Activated CD4-positive, alpha-beta memory T cell treated with anti-CD3 and anti-CD28 coated beads for 36 hours (primary cell): ENCODE data around the gene MED4. TPM values are rescaled to one million over a fixed set of nuclear protein-coding genes. Genes with fewer than 3 reads are reported as not detected.
"Not testable (repeated sequence)": the region's sequence is repeated elsewhere in the genome, so short reads cannot be mapped to it uniquely, and the experiment has no call there.

Experiments used
- CTCF ChIA-PET: fragments of 350-600 bp; sonication (Branson Sonifier 250); formaldehyde crosslinking; loops from one replicate; lab custom pipeline; 2021; ENCODE audit warnings: antibody characterized with exemption, inconsistent platforms; lab: Charles Lee
- POLR2A ChIA-PET: fragments of 350-600 bp; sonication (Branson Sonifier 250); formaldehyde crosslinking; loops from one replicate; lab custom pipeline; 2021; ENCODE audit warnings: antibody characterized with exemption; lab: Charles Lee
- DNase-seq: peaks from one replicate; pipeline ENCODE4 v3.0.0-alpha.2; 2020
- H3K27ac Mint-ChIP-seq: one replicate; pipeline ENCODE4 v1.8.0; 2021; ENCODE audit warnings: mixed read lengths
- H3K27me3 Mint-ChIP-seq: one replicate; pipeline ENCODE4 v1.8.0; 2021; ENCODE audit warnings: mixed read lengths
- H3K36me3 Mint-ChIP-seq: one replicate; pipeline ENCODE4 v1.8.0; 2021; ENCODE audit warnings: mixed read lengths
- H3K4me1 Mint-ChIP-seq: one replicate; pipeline ENCODE4 v1.8.0; 2021; ENCODE audit warnings: low read depth, mixed read lengths
- H3K4me3 Mint-ChIP-seq: one replicate; pipeline ENCODE4 v1.8.0; 2021; ENCODE audit warnings: mild to moderate bottlenecking, mixed read lengths
- H3K9me3 Mint-ChIP-seq: one replicate; pipeline ENCODE4 v1.8.0; 2021; ENCODE audit warnings: mixed read lengths
- intact Hi-C: fragments of 100-400 bp; cut with micrococcal nuclease; formaldehyde crosslinking; loops from one replicate; pipeline ENCODE4 v1.15.1; 2023
- total RNA-seq, 2 experiments: library from RNA; stranded (reverse); gene quantifications; one replicate each; pipeline ENCODE4 v1.2.3, GENCODE V29; 2021

Gene MED4
- total RNA-seq, 2 experiments from 2014 or later = 49.3 to 53.0 TPM

GRCh38 chr13:48058536-48058935 is 36.4 kb downstream of the MED4 start:
- H3K27ac Mint-ChIP-seq, intact Hi-C loops, H3K9me3 Mint-ChIP-seq, CTCF ChIA-PET, POLR2A ChIA-PET, H3K36me3 Mint-ChIP-seq, H3K4me3 Mint-ChIP-seq, DNase-seq, H3K27me3 Mint-ChIP-seq: not testable (repeated sequence)
- peaks cover 12% of the 10 kb centered on the region for H3K4me1 Mint-ChIP-seq

GRCh38 chr13:48055712-48056111 is 39.2 kb downstream of the MED4 start:
- peaks cover 12% of the 10 kb centered on the region for H3K4me1 Mint-ChIP-seq
- intact Hi-C loops = no loop called here
- no peaks in the 10 kb centered on the region for H3K27me3 Mint-ChIP-seq
- peaks cover 11% of the 10 kb centered on the region for H3K36me3 Mint-ChIP-seq
- no peaks in the 10 kb centered on the region for H3K9me3 Mint-ChIP-seq
- ChIA-PET CTCF (no interaction called here), POLR2A (no interaction called here)
- no peak for DNase-seq
- no peak overlapping the region for H3K4me3 Mint-ChIP-seq
- peak overlapping the region; percentile 18 for H3K27ac Mint-ChIP-seq

GRCh38 chr13:48054601-48055000 is 40.3 kb downstream of the MED4 start:
- Mint-ChIP-seq H3K4me3 (no peak overlapping the region), H3K27ac (no peak overlapping the region), H3K4me1 (peaks cover 12% of the 10 kb centered on the region), H3K36me3 (peaks cover 16% of the 10 kb centered on the region), H3K9me3 (no peaks in the 10 kb centered on the region), H3K27me3 (no peaks in the 10 kb centered on the region)
- ChIA-PET CTCF (no interaction called here), POLR2A (no interaction called here)
- intact Hi-C loops = no loop called here
- no peak for DNase-seq

DNA sequence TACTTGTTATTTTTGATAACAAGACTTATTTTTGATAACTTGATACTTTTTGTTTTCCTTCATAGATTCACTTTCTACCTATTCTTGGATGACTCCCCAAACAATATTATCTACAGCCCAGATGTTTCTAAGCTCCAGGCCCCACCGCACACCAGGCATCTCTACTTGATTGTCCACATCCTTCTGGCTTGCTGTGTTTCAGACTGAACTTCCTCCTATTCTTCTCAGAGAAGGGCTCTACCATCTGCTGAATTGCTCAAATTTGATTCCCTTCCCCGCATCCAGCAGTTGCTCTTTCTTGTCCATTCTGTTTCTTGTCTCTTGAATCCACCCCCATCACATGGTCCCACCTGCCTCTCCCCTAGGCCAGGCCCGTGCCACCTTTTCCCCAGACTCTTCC is 44.4 kb downstream of the MED4 start:
- Mint-ChIP-seq H3K4me3 (no peak overlapping the region), H3K36me3 (peaks cover 21% of the 10 kb centered on the region), H3K27me3 (no peaks in the 10 kb centered on the region), H3K9me3 (no peaks in the 10 kb centered on the region), H3K27ac (no peak overlapping the region), H3K4me1 (peaks cover 6% of the 10 kb centered on the region)
- POLR2A ChIA-PET = no interaction called here
- CTCF ChIA-PET = no interaction called here
- no peak for DNase-seq
- intact Hi-C loops = no loop called here

- peaks cover 11% of the 10 kb centered on the region for H3K36me3 Mint-ChIP-seq
- peaks cover 30% of the 10 kb centered on the region for H3K4me1 Mint-ChIP-seq
- H3K4me3 Mint-ChIP-seq = no peak overlapping the region
- POLR2A ChIA-PET = interaction anchor here (0.8 kb wide), 1 partner anchor 22 kb away, joined by 3 read pairs; no protein-coding TSS in a partner anchor
- no peaks in the 10 kb centered on the region for H3K9me3 Mint-ChIP-seq
- CTCF ChIA-PET = interaction anchor here (0.8 to 2.1 kb wide), 2 partner anchors 51 to 190 kb away, joined by 3 to 6 read pairs; partner anchors contain the start of gene MED4
- H3K27me3 Mint-ChIP-seq = no peaks in the 10 kb centered on the region
- no peak for DNase-seq
- peak overlapping the region; percentile 77 for H3K27ac Mint-ChIP-seq
- intact Hi-C loops = no loop called here
Measured at GRCh38 chr13:48043789-48044503, 51.0 kb downstream of the MED4 start.

- Mint-ChIP-seq H3K9me3 (no peaks in the 10 kb centered on the region), H3K4me3 (no peak overlapping the region), H3K4me1 (peaks cover 37% of the 10 kb centered on the region), H3K36me3 (peaks cover 10% of the 10 kb centered on the region), H3K27me3 (no peaks in the 10 kb centered on the region), H3K27ac (peak overlapping the region; percentile 38)
- ChIA-PET POLR2A (no interaction called here), CTCF (interaction anchor here (2.1 kb wide), 1 partner anchor 52 kb away, joined by 6 read pairs; the partner anchor contains the start of gene MED4)
- intact Hi-C loops = no loop called here
- DNase-seq = no peak
Measured at GRCh38 chr13:48042894-48043293, 52.0 kb downstream of the MED4 start.

GRCh38 chr13:48040896-48041295 is 54.0 kb downstream of the MED4 start:
- intact Hi-C loops = no loop called here
- CTCF ChIA-PET = no interaction called here
- no peaks in the 10 kb centered on the region for H3K27me3 Mint-ChIP-seq
- DNase-seq = no peak
- POLR2A ChIA-PET = no interaction called here
- H3K4me1 Mint-ChIP-seq = peaks cover 47% of the 10 kb centered on the region
- peaks cover 13% of the 10 kb centered on the region for H3K36me3 Mint-ChIP-seq
- no peaks in the 10 kb centered on the region for H3K9me3 Mint-ChIP-seq
- no peak overlapping the region for H3K4me3 Mint-ChIP-seq
- H3K27ac Mint-ChIP-seq = no peak overlapping the region

DNA sequence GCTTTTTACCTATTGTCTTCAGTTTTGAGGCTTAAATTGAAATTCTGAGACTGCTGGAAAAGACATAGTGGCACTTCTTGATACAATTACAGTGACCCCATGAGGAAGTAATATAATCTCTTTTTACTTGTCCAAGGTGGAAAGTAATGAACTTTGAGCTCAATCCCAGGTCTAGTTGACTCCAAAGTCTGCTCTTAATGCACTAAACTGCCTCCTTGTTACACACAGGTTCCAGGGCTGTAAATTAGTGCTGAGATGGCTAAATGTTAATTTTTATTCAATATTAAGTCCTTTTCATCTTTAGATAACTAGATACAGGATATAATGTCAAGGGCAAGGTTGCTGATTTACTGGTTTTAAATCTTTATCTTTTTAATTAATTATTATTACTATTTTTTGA is 54.9 kb downstream of the MED4 start:
- no peaks in the 10 kb centered on the region for H3K27me3 Mint-ChIP-seq
- intact Hi-C loops = no loop called here
- peak overlapping the region; percentile 23 for H3K27ac Mint-ChIP-seq
- no peak for DNase-seq
- CTCF ChIA-PET = interaction anchor here (1.2 kb wide), 1 partner anchor 263 kb away, joined by 3 read pairs; the partner anchor contains the start of gene RB1
- POLR2A ChIA-PET = no interaction called here
- peaks cover 11% of the 10 kb centered on the region for H3K36me3 Mint-ChIP-seq
- no peak overlapping the region for H3K4me3 Mint-ChIP-seq
- H3K4me1 Mint-ChIP-seq = peaks cover 44% of the 10 kb centered on the region
- no peaks in the 10 kb centered on the region for H3K9me3 Mint-ChIP-seq

DNA sequence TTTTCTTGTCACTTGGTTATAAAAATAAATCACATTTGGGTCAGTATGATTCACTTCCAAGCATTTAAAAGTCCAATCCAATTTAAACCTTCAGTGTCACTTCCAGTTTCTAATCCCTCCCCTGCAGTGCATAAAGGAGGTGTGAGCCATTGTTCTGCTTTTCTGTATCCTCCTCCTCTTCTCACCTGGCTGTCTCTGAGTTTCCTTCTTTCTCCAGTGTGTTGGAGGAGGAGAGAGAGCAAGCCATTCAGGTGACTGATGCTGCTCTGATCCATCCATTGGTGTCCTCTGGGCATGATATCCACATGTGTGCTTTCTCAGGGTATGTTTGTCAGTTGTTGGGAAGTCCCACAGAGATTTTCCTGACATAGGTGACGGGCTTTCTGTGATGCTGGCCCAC is 56.1 kb downstream of the MED4 start:
- intact Hi-C loops = loop anchor here (1.0 to 5.0 kb wide), 5 partner anchors 194 to 939 kb away; partner anchors contain the start of genes FNDC3A and ITM2B
- Mint-ChIP-seq H3K4me1 (peaks cover 38% of the 10 kb centered on the region), H3K27ac (peak overlapping the region; percentile 98), H3K27me3 (no peaks in the 10 kb centered on the region), H3K9me3 (no peaks in the 10 kb centered on the region), H3K4me3 (peak overlapping the region; percentile 96), H3K36me3 (peaks cover 13% of the 10 kb centered on the region)
- no peak for DNase-seq
- CTCF ChIA-PET = interaction anchor here (0.8 to 3.6 kb wide), 13 partner anchors 9 to 542 kb away, joined by 3 to 30 read pairs (median 5); partner anchors contain the start of genes ITM2B, MED4 and SUCLA2
- POLR2A ChIA-PET = interaction anchor here (0.7 to 2.4 kb wide), 5 partner anchors 8 to 197 kb away, joined by 3 to 12 read pairs (median 4); partner anchors contain the start of gene SUCLA2

DNA sequence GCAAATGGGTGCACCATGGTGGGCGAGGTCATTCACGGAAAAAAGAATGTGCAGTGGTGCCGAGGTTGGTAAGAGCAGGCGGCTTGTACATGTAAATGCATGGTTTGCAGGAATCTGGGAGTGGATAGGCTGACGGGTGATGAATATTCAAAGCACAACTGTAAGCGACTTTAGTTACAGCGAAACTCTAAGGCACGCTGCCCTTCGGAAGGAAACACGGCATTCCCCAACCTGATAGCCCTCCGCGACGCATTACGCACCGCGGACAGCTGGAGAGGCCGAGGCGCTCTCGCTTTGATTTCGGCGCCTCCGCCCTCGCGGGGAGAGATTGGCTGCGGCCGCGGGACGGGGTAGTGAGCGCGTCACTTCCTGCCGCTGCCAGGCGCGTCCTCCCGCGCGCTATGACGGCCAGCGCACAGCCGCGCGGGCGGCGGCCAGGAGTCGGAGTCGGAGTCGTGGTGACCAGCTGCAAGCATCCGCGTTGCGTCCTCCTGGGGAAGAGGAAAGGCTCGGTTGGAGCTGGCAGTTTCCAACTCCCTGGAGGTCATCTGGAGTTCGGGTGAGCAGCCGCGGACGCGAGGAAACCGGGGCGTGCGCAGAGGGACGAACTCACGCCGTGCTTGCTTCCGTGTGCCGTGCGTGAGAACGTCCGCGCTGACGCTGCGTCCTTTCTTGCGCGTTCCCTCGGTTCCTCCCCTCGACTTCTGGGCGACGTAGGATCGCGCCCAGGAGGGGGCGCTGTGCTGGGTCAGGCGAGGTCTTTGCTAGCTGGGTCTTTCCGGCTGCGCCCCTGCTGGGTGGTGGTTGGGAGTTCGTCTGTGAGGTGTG is 57.3 kb downstream of the MED4 start, which contains the start of gene NUDT15:
Gene NUDT15 (plus strand): TSS at position 381 of the 828 bp plus-strand sequence. CDS start 21 bp downstream, at position 402.
- H3K4me1 Mint-ChIP-seq = peaks cover 29% of the 10 kb centered on the region
- peak within 1 kb of the TSS; percentile 98 for H3K27ac Mint-ChIP-seq
- DNase-seq = peak; percentile 97
- POLR2A ChIA-PET = interaction anchor here (0.5 to 2.4 kb wide), 13 partner anchors 10 to 1161 kb away, joined by 3 to 12 read pairs (median 4); partner anchors contain the start of genes ITM2B, LPAR6, MED4 and SUCLA2
- H3K27me3 Mint-ChIP-seq = no peaks in the 10 kb centered on the region
- CTCF ChIA-PET = interaction anchor here (0.7 to 3.6 kb wide), 23 partner anchors 10 to 543 kb away, joined by 3 to 30 read pairs (median 4); partner anchors contain the start of genes ITM2B, MED4, RCBTB2 and SUCLA2
- H3K36me3 Mint-ChIP-seq = peaks cover 14% of the 10 kb centered on the region
- no peaks in the 10 kb centered on the region for H3K9me3 Mint-ChIP-seq
- intact Hi-C loops = loop anchor here (1.0 to 5.0 kb wide), 9 partner anchors 36 to 940 kb away; partner anchors contain the start of genes FNDC3A, ITM2B, MED4 and RB1
- peak within 1 kb of the TSS; percentile 96 for H3K4me3 Mint-ChIP-seq

DNA sequence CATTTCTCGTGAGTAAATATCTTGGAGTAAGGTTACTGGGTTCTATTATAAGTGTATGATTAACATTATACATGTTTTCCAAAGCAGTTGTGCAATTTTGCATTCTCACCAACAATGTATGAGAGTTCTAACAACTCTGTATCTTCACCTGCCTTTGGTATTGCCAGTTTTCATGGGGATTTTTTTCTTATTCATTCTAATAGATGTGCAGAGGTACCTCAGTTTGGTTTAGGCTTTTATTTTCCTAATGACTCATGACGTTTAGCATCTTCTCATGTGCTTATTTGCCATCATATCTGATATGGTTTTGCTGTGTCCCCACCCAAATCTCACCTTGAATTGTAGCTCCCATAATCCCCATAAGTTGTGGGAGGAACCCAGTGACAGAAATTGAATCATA is 65.0 kb downstream of the MED4 start:
- H3K36me3 Mint-ChIP-seq = peaks cover 33% of the 10 kb centered on the region
- ChIA-PET CTCF (no interaction called here), POLR2A (no interaction called here)
- intact Hi-C loops = no loop called here
- H3K27ac Mint-ChIP-seq = no peak overlapping the region
- peaks cover 23% of the 10 kb centered on the region for H3K9me3 Mint-ChIP-seq
- no peak overlapping the region for H3K4me3 Mint-ChIP-seq
- peaks cover 16% of the 10 kb centered on the region for H3K4me1 Mint-ChIP-seq
- no peak for DNase-seq
- no peaks in the 10 kb centered on the region for H3K27me3 Mint-ChIP-seq
